ENCODE data around the gene KRTAP4-2.

- TF ChIP-seq CTCF (IDR thresholded peaks at IDR 0.05; ENCODE audit: borderline replicate concordance, extremely low read depth, low read length, poor library complexity, severe bottlenecking) = no peak
- no peak for TF ChIP-seq EZH2 (IDR thresholded peaks at IDR 0.05; ENCODE audit: borderline replicate concordance, low read depth, low read length, severe bottlenecking)
These were observed 34.6 kb upstream of the KRTAP4-2 start for GRCh38 chr17:41212524-41213169.
